GM12878 (cell line): Measurements from ENCODE around the gene EPHB1. TPM values are rescaled to one million over a fixed set of nuclear protein-coding genes. Genes with fewer than 3 reads are reported as not detected.

Source experiments
- ATAC-seq: fragments of 200-7000 bp; cut with Tn5 transposase; 3 replicates; pipeline ENCODE4 v1.9.1; 2020; ENCODE audit warnings: mild to moderate bottlenecking, moderate library complexity
- BruUV-seq: library from RNA; stranded (reverse); fragments of 400-500 nt; replicated peaks from 2 replicates; lab custom pipeline; 2021; lab: Mats Ljungman, UMichigan
- CTCF ChIA-PET: fragments of 300-600 bp; sonication (Branson Sonifier 250); formaldehyde crosslinking; extraction: SDS; loops from one replicate; lab custom pipeline; 2021; ENCODE audit warnings: inconsistent platforms; lab: Yijun Ruan, JAX
- POLR2A ChIA-PET: fragments of 350-600 bp; formaldehyde crosslinking; extraction: SDS; loops from one replicate; lab custom pipeline; 2021; ENCODE audit warnings: inconsistent platforms; lab: Charles Lee
- RAD21 ChIA-PET: fragments of 300-600 bp; sonication (Branson Sonifier 250); formaldehyde crosslinking; loops from one replicate; lab custom pipeline; 2023; ENCODE audit warnings: antibody characterized with exemption; ENCODE audit not compliant: unreplicated experiment; lab: Charles Lee
- SMC1A ChIA-PET: fragments of 300-600 bp; sonication (Branson Sonifier 250); formaldehyde crosslinking; loops from one replicate; lab custom pipeline; 2023; ENCODE audit not compliant: unreplicated experiment, uncharacterized antibody; lab: Charles Lee
- DNase-seq: peaks from one replicate; pipeline ENCODE4 v3.0.0-alpha.2; 2011; ENCODE audit warnings: low read depth, low spot score
- FAIRE-seq: peaks from 3 replicates; lab custom pipeline; 2011; peaks lifted over from hg19 to GRCh38; lab: Jason Lieb, UNC
- H2AFZ ChIP-seq: 2 replicates; pipeline ENCODE4 v1.6.0; 2011; ENCODE audit warnings: low read depth, low read length, control low read depth; ENCODE audit not compliant: control insufficient read depth
- H3K27ac ChIP-seq: 2 replicates; pipeline ENCODE4 v1.5.1; 2011; ENCODE audit warnings: control low read depth; ENCODE audit not compliant: control insufficient read depth, insufficient read depth
- H3K27me3 ChIP-seq, 2 experiments: replicated peaks in 1 of 2; 2 replicates each; pipeline versions ENCODE4 v1.6.0 to v1.6.1; 2011; ENCODE audit warnings: low read length in 1 of 2; ENCODE audit not compliant: control insufficient read depth in 2 of 2, insufficient read depth in 2 of 2
- H3K36me3 ChIP-seq, 2 experiments: 2 replicates each; pipeline ENCODE4 v1.5.1; 2011; ENCODE audit warnings: low read length in 1 of 2; ENCODE audit not compliant: control insufficient read depth in 2 of 2, insufficient read depth in 2 of 2
- H3K4me1 ChIP-seq: 2 replicates; pipeline ENCODE4 v1.6.1; 2011; ENCODE audit warnings: mild to moderate bottlenecking, low read length, moderate library complexity, mixed read lengths; ENCODE audit not compliant: control insufficient read depth, insufficient read depth
- H3K4me2 ChIP-seq: 2 replicates; pipeline ENCODE4 v1.6.0; 2011; ENCODE audit warnings: control low read depth; ENCODE audit not compliant: control insufficient read depth, insufficient read depth
- H3K4me3 ChIP-seq: fragments of 200-600 bp; sonication (generic); 2 replicates; pipeline ENCODE4 v1.5.1; 2016
- H3K79me2 ChIP-seq: 2 replicates; pipeline ENCODE4 v1.6.0; 2011; ENCODE audit warnings: low read length; ENCODE audit not compliant: control insufficient read depth, insufficient read depth
- H3K9ac ChIP-seq: 2 replicates; pipeline ENCODE4 v1.8.0; 2011; ENCODE audit warnings: low read length, control low read depth, mixed read lengths; ENCODE audit not compliant: control insufficient read depth, insufficient read depth
- H3K9me3 ChIP-seq: replicated peaks from 3 replicates; pipeline ENCODE4 v1.5.1; 2011; ENCODE audit warnings: mild to moderate bottlenecking, low read length; ENCODE audit not compliant: control insufficient read depth, insufficient read depth
- H4K20me1 ChIP-seq: 2 replicates; pipeline ENCODE4 v1.6.0; 2011; ENCODE audit not compliant: control insufficient read depth, insufficient read depth
- ASH2L ChIP-seq: fragments of 300-600, 200-600 bp; sonication (generic); IDR thresholded peaks from 2 replicates; pipeline ENCODE4 v1.6.1; 2017; ENCODE audit warnings: low read depth, mild to moderate bottlenecking, borderline replicate concordance
- ELK1 ChIP-seq: IDR thresholded peaks from 2 replicates; pipeline ENCODE4 v1.6.1; 2012; ENCODE audit warnings: low read depth, low read length, improper control_type of control experiment
- HDGF ChIP-seq: fragments of 450-650 bp; IDR thresholded peaks from 2 replicates; pipeline ENCODE4 v1.6.1; 2016; ENCODE audit warnings: antibody characterized with exemption
- JUNB ChIP-seq: IDR thresholded peaks from 2 replicates; pipeline ENCODE4 v1.6.1; 2016; ENCODE audit warnings: antibody characterized with exemption, mild to moderate bottlenecking
- MTA2 ChIP-seq: fragments of 450-650 bp; IDR thresholded peaks from 2 replicates; pipeline ENCODE4 v1.6.1; 2016; ENCODE audit warnings: low read depth, mild to moderate bottlenecking, moderate library complexity
- RAD51 ChIP-seq: fragments of 450-650 bp; IDR thresholded peaks from 2 replicates; pipeline ENCODE4 v1.6.1; 2016; ENCODE audit warnings: moderate library complexity, mild to moderate bottlenecking, inconsistent platforms
- RBBP5 ChIP-seq: fragments of 200-600 bp; sonication (generic); conservative IDR thresholded peaks from 2 replicates; pipeline ENCODE4 v1.6.1; 2016
- SUPT20H ChIP-seq: IDR thresholded peaks from 2 replicates; pipeline ENCODE4 v1.6.1; 2011; ENCODE audit warnings: low read depth, mild to moderate bottlenecking, low read length, moderate library complexity, borderline replicate concordance; ENCODE audit not compliant: control insufficient read depth
- TCF7 ChIP-seq: IDR thresholded peaks from 2 replicates; pipeline ENCODE4 v1.6.1; 2014; ENCODE audit warnings: antibody characterized with exemption, borderline replicate concordance
- ZNF384 ChIP-seq: IDR thresholded peaks from 2 replicates; pipeline ENCODE4 v1.6.1; 2012; ENCODE audit warnings: low read depth, mild to moderate bottlenecking, low read length, improper control_type of control experiment, borderline replicate concordance
- WGBS: methylation state at CpG from one replicate; pipeline ENCODE4 v1.1.6; 2016; ENCODE audit warnings: low lambda C conversion rate; ENCODE audit not compliant: insufficient replicate concordance, insufficient coverage; ENCODE audit errors: missing lambda C conversion rate; 5-methylcytosine and 5-hydroxymethylcytosine counted together
- in situ Hi-C: fragments of 300-500 bp; cut with MboI; formaldehyde crosslinking; loops from 9 replicates; pipeline ENCODE4 v1.14.3; 2018; ENCODE audit warnings: mixed read lengths
- intact Hi-C: fragments of 100-400 bp; cut with micrococcal nuclease; formaldehyde crosslinking; loops from one replicate; pipeline ENCODE4 v1.14.2; 2022; ENCODE audit not compliant: unreplicated experiment
- polyA plus RNA-seq, 11 experiments: library from polyadenylated mRNA; depleted of rRNA in 4 of 11; unstranded in 6 of 11; stranded (reverse) in 5 of 11; fragments of >200 nt; fragmentation: Nextera tagmentation in 4 of 11; fragmentation: Illumina TruSeq in 1 of 11; extraction: Ambion mirVana in 4 of 11; extraction: Trizol in 1 of 11; gene quantifications; 1 replicate in 1 of 11; 2 replicates in 10 of 11; pipeline versions ENCODE4 v1.2.1 to v1.2.3, GENCODE V29; 2011 to 2016; ENCODE audit warnings: inconsistent platforms in 2 of 11, missing spikeins in 2 of 11, low read depth in 1 of 11
- total RNA-seq, 4 experiments: library from RNA; depleted of rRNA in 3 of 4; stranded (reverse); fragments of >200 nt in 3 of 4; fragmentation: Illumina TruSeq in 1 of 4; extraction: Trizol in 1 of 4; gene quantifications; 2 replicates each; pipeline versions ENCODE4 v1.2.1 to v1.2.3, GENCODE V29; 2013 to 2021
- TF ChIP-seq, protein P1 (sequence below): fragments of 450-650 bp; IDR thresholded peaks from 2 replicates; pipeline ENCODE4 v1.6.1; 2017; ENCODE audit warnings: mild to moderate bottlenecking, moderate library complexity

Gene EPHB1
- total and polyA plus RNA-seq, 10 of the 15 experiments (the other 5 are each of a cell fraction or from before 2014, with no cell fraction given) = 0.33 to 23.8 (median 1.2) TPM

GRCh38 chr3:135084405-135084804 lies 289.3 kb downstream of the EPHB1 start:
- FAIRE-seq = no peak

More at GRCh38 chr3:135084405-135084804, 289.3 kb downstream of the EPHB1 start:
- ChIA-PET SMC1A (interaction anchor here (0.7 to 1.6 kb wide), 5 partner anchors 9 to 290 kb away, joined by 3 to 4 read pairs (median 3); partner anchors contain the start of gene EPHB1), POLR2A (interaction anchor here (0.6 kb wide), 1 partner anchor 102 kb away, joined by 5 read pairs; no protein-coding TSS in a partner anchor), RAD21 (interaction anchor here (0.9 to 1.3 kb wide), 4 partner anchors 231 to 418 kb away, joined by 3 to 5 read pairs (median 4); partner anchors contain the start of gene EPHB1), CTCF (interaction anchor here (1.3 to 2.2 kb wide), 2 partner anchors 89 to 290 kb away, joined by 5 to 7 read pairs; partner anchors contain the start of gene EPHB1)
- ATAC-seq = no peak
- no TSS peak for BruUV-seq
- whole genome bisulfite sequencing = 31% methylated on average over 7 of the region's 7 CpGs
- intact Hi-C loops = no loop called here
- H3K27me3 ChIP-seq = no peaks in the 10 kb centered on the region
- no peaks in the 10 kb centered on the region for H3K79me2 ChIP-seq
- H4K20me1 ChIP-seq = no peaks in the 10 kb centered on the region
- no peak overlapping the region for H3K9ac ChIP-seq
- no peaks in the 10 kb centered on the region for H3K9me3 ChIP-seq
- H2AFZ ChIP-seq = no peak overlapping the region
- in situ Hi-C loops = no loop called here
- H3K27ac ChIP-seq = no peak overlapping the region
- H3K4me1 ChIP-seq = no peaks in the 10 kb centered on the region
- no peak overlapping the region for H3K4me2 ChIP-seq
- no peaks in the 10 kb centered on the region; a peak in 1 of 4 replicates for H3K36me3 ChIP-seq
- H3K4me3 ChIP-seq = no peak overlapping the region
- no peak for DNase-seq
- TF ChIP-seq, protein P1, sequence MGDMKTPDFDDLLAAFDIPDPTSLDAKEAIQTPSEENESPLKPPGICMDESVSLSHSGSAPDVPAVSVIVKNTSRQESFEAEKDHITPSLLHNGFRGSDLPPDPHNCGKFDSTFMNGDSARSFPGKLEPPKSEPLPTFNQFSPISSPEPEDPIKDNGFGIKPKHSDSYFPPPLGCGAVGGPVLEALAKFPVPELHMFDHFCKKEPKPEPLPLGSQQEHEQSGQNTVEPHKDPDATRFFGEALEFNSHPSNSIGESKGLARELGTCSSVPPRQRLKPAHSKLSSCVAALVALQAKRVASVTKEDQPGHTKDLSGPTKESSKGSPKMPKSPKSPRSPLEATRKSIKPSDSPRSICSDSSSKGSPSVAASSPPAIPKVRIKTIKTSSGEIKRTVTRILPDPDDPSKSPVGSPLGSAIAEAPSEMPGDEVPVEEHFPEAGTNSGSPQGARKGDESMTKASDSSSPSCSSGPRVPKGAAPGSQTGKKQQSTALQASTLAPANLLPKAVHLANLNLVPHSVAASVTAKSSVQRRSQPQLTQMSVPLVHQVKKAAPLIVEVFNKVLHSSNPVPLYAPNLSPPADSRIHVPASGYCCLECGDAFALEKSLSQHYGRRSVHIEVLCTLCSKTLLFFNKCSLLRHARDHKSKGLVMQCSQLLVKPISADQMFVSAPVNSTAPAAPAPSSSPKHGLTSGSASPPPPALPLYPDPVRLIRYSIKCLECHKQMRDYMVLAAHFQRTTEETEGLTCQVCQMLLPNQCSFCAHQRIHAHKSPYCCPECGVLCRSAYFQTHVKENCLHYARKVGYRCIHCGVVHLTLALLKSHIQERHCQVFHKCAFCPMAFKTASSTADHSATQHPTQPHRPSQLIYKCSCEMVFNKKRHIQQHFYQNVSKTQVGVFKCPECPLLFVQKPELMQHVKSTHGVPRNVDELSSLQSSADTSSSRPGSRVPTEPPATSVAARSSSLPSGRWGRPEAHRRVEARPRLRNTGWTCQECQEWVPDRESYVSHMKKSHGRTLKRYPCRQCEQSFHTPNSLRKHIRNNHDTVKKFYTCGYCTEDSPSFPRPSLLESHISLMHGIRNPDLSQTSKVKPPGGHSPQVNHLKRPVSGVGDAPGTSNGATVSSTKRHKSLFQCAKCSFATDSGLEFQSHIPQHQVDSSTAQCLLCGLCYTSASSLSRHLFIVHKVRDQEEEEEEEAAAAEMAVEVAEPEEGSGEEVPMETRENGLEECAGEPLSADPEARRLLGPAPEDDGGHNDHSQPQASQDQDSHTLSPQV = no peak
- TF ChIP-seq ASH2L (no peak), ZNF384 (no peak), RBBP5 (no peak), TCF7 (no peak), HDGF (no peak), RAD51 (no peak), MTA2 (no peak), SUPT20H (no peak), JUNB (no peak), ELK1 (no peak)
